ENCODE measurements around the gene STOML1.
"Not testable (repeated sequence)": the region's sequence is repeated elsewhere in the genome, so short reads cannot be mapped to it uniquely, and the experiment has no call there.

DNA sequence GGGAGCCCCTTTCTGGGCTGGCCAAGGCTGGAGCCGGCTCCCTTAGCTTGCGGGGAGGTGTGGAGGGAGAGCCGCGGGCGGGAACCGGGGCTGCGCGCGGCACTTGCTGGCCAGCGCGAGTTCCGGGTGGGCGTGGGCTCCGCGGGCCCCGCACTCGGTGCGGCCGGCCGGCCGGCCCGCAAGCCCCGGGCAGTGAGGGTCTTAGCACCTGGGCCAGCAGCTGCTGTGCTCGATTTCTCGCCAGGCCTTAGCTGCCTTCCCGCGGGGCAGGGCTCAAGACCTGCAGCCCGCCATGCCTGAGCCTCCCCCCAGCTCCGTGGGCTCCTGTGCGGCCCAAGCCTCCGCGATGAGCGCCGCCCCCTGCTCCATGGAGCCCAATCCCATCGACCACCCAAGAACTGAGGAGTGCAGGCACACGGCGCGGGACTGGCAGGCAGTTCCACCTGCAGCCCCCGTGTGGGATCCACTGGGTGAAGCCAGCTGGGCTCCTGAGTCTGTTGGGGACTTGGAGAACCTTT lies 18.4 kb downstream of the STOML1 start:
- TF ChIP-seq EZH2 (IDR thresholded peaks at IDR 0.05); POLR2AphosphoS5 (IDR thresholded peaks at IDR 0.05; ENCODE audit: borderline replicate concordance, low read depth, low read length); FOXP2 (optimal IDR thresholded peaks at IDR 0.05; ENCODE audit: control extremely low read depth, extremely low read length, insufficient read depth): not testable (repeated sequence)

Measured in SK-N-MC (cell line).